ENCODE data around the gene SPCS3. TPM values are rescaled to one million over a fixed set of nuclear protein-coding genes. Genes with fewer than 3 reads are reported as not detected.

The SPCS3 gene
- total and polyA plus RNA-seq, 2 experiments from 2014 or later: 62.5 to 79.9 TPM

DNA sequence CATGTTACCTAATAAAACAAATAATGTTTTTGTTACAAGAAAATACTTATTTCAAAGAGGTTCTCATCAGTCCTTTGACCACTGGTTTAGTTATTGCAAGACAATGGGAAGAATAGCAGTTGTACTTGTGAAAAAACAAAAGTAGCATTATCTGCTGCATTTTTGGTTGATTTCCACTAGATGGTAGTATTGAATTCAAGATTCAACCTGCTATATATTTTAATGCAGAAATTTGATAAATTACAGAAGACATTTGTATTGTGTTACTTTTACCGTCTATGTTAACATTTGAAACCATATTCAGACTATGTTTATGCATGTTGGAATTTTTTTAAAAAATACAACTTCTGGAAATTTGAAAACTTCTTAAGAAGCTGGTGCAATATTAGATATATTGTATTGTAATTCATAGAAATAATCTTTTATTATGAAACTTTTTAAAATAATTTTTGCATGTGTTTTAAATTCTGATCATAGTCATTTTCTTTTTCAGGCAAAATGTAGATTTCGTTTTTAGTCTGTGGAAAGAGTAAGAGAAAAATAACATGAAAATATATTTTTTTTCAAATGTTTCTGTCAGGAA, 56.4 kb downstream of the SPCS3 start:
- Mint-ChIP-seq H3K9me3 (no peaks in the 10 kb centered on the region), H3K36me3 (ENCODE audit: low read depth) (no peaks in the 10 kb centered on the region), H3K4me3 (no peak overlapping the region), H3K27ac (no peak overlapping the region), H3K27me3 (ENCODE audit: insufficient read depth, low read depth, poor library complexity) (peaks cover 1% of the 10 kb centered on the region), H3K4me1 (no peaks in the 10 kb centered on the region)
- no peaks in the 10 kb centered on the region for H3K9me2 ChIP-seq (ENCODE audit: insufficient read depth)
- H3K27ac ChIP-seq (ENCODE audit: low read depth): no peak overlapping the region
- peak; percentile 42 for DNase-seq (ENCODE audit: low spot score)
- H3K4me1 ChIP-seq (ENCODE audit: insufficient read depth): no peaks in the 10 kb centered on the region
- no peak overlapping the region for H2AFZ ChIP-seq
- ATAC-seq: no peak
- H3K79me2 ChIP-seq (replicated peaks; ENCODE audit: insufficient read depth): no peaks in the 10 kb centered on the region
- no peaks in the 10 kb centered on the region for H3K36me3 ChIP-seq (ENCODE audit: insufficient read depth)
- no peak overlapping the region for H3K4me2 ChIP-seq
- H3K27me3 ChIP-seq (ENCODE audit: insufficient read depth): no peaks in the 10 kb centered on the region
- no peaks in the 10 kb centered on the region for H3F3A ChIP-seq (replicated peaks; ENCODE audit: low read depth)
- peak; percentile 54 to 63 for TF ChIP-seq CTCF (conservative IDR thresholded peaks at IDR 0.05; ENCODE audit: low read depth in 2 of 2)
- TF ChIP-seq NANOG (IDR thresholded peaks at IDR 0.05; ENCODE audit: borderline replicate concordance): no peak
- no peaks in the 10 kb centered on the region for H4K20me1 ChIP-seq (replicated peaks; ENCODE audit: insufficient read depth)
- H3K4me3 ChIP-seq: no peak overlapping the region

- H3K27me3 Mint-ChIP-seq (ENCODE audit: insufficient read depth, low read depth, poor library complexity): peaks cover 1% of the 10 kb centered on the region
- TF ChIP-seq CTCF (conservative IDR thresholded peaks at IDR 0.05; ENCODE audit: low read depth in 2 of 2): peak; percentile 56 to 65
- TF ChIP-seq ZNF114 (CRISPR knock-in tag; IDR thresholded peaks at IDR 0.05): no peak
- Histone ChIP-seq H3K27me3 (ENCODE audit: insufficient read depth) (no peaks in the 10 kb centered on the region), H4K20me1 (replicated peaks; ENCODE audit: insufficient read depth) (no peaks in the 10 kb centered on the region), H3K9me2 (ENCODE audit: insufficient read depth) (no peaks in the 10 kb centered on the region), H3K27ac (ENCODE audit: low read depth) (no peak overlapping the region), H2AFZ (no peak overlapping the region), H3K79me2 (replicated peaks; ENCODE audit: insufficient read depth) (no peaks in the 10 kb centered on the region), H3K4me3 (no peak overlapping the region), H3F3A (replicated peaks; ENCODE audit: low read depth) (no peaks in the 10 kb centered on the region), H3K36me3 (ENCODE audit: insufficient read depth) (no peaks in the 10 kb centered on the region), H3K4me2 (no peak overlapping the region), H3K4me1 (ENCODE audit: insufficient read depth) (no peaks in the 10 kb centered on the region)
- H3K4me3 Mint-ChIP-seq: no peak overlapping the region
- ATAC-seq: 0 out of 3 replicates have a peak, but pooled peaks have one; percentile 25
- H3K4me1 Mint-ChIP-seq: no peaks in the 10 kb centered on the region
- DNase-seq (ENCODE audit: low spot score): peak; percentile 27
- no peaks in the 10 kb centered on the region for H3K9me3 Mint-ChIP-seq
- H3K36me3 Mint-ChIP-seq (ENCODE audit: low read depth): no peaks in the 10 kb centered on the region
- no peak overlapping the region for H3K27ac Mint-ChIP-seq
Measured at GRCh38 chr4:176377780-176378179, 58.0 kb downstream of the SPCS3 start.

DNA sequence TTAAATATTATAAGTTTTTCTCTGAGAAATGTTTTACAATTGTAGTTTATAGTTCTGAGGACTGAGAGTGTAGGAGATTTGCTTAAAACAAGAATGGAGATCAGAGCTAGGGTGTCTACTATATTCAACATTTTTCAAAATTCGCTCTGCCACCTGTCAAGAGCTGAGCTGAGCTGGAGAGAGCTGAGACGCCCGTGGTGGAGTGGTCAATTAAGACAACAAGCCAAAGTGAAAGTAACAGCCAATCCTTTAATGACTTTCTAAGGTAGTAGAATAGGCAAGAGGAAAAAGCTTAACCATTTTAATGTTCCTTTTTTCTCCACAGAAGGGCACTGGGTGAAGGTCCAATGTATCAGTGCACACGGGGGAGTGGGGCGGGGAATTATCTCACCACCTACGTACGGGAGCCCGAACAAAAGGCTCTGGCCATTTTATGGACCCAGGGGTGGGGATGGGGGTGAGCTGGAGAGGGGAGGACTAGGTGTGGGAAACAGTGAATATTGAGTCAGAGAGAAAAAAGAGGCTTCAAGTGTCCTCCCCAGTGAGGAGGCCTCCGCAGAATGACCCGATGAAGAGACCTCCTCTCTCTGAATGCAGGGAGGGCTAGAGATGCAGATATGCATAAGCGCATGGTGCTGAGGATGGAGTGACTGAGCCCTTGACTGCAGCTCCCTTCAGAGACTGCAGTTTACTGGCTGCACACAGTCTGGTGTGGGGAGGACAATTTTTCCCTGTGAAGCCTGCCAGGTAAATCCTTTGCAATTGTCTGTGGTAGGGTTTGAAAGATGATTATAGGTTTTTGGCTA, 60.8 kb downstream of the SPCS3 start:
- H3K27me3 ChIP-seq (ENCODE audit: insufficient read depth): no peaks in the 10 kb centered on the region
- H3K4me3 ChIP-seq: no peak overlapping the region
- ATAC-seq: no peak; the same call in 2 of the 3 replicates
- no peak overlapping the region for H2AFZ ChIP-seq
- H3K27ac Mint-ChIP-seq: no peak overlapping the region
- H3K27me3 Mint-ChIP-seq (ENCODE audit: insufficient read depth, low read depth, poor library complexity): peaks cover 2% of the 10 kb centered on the region
- no peak for DNase-seq (ENCODE audit: low spot score)
- H3K27ac ChIP-seq (ENCODE audit: low read depth): no peak overlapping the region
- no peaks in the 10 kb centered on the region for H3K9me2 ChIP-seq (ENCODE audit: insufficient read depth)
- no peaks in the 10 kb centered on the region for H3K9me3 Mint-ChIP-seq
- H3K4me1 ChIP-seq (ENCODE audit: insufficient read depth): no peaks in the 10 kb centered on the region
- H4K20me1 ChIP-seq (replicated peaks; ENCODE audit: insufficient read depth): no peaks in the 10 kb centered on the region
- no peaks in the 10 kb centered on the region for H3K79me2 ChIP-seq (replicated peaks; ENCODE audit: insufficient read depth)
- no peaks in the 10 kb centered on the region for H3K36me3 ChIP-seq (ENCODE audit: insufficient read depth)
- no peaks in the 10 kb centered on the region for H3K36me3 Mint-ChIP-seq (ENCODE audit: low read depth)
- no peaks in the 10 kb centered on the region for H3F3A ChIP-seq (replicated peaks; ENCODE audit: low read depth)
- H3K4me3 Mint-ChIP-seq: no peak overlapping the region
- no peaks in the 10 kb centered on the region for H3K4me1 Mint-ChIP-seq
- no peak overlapping the region for H3K4me2 ChIP-seq
- no peak for TF ChIP-seq EZH2phosphoT487 (IDR thresholded peaks at IDR 0.05; ENCODE audit: unreplicated experiment)
- TF ChIP-seq ZNF331 (CRISPR knock-in tag; IDR thresholded peaks at IDR 0.05; ENCODE audit: low read depth): no peak
- TF ChIP-seq, protein P1, sequence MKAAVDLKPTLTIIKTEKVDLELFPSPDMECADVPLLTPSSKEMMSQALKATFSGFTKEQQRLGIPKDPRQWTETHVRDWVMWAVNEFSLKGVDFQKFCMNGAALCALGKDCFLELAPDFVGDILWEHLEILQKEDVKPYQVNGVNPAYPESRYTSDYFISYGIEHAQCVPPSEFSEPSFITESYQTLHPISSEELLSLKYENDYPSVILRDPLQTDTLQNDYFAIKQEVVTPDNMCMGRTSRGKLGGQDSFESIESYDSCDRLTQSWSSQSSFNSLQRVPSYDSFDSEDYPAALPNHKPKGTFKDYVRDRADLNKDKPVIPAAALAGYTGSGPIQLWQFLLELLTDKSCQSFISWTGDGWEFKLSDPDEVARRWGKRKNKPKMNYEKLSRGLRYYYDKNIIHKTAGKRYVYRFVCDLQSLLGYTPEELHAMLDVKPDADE (IDR thresholded peaks at IDR 0.05): no peak
- TF ChIP-seq ZNF114 (CRISPR knock-in tag; IDR thresholded peaks at IDR 0.05): no peak
- TF ChIP-seq REST (IDR thresholded peaks at IDR 0.05; ENCODE audit: unreplicated experiment): no peak
- no peak for TF ChIP-seq NANOG (IDR thresholded peaks at IDR 0.05; ENCODE audit: borderline replicate concordance)
- no peak for TF ChIP-seq EZH2 (IDR thresholded peaks at IDR 0.05; ENCODE audit: low read depth, unreplicated experiment)

Data from GM23338 (cell line).